Measurements from ENCODE around the gene MBLAC2. TPM values are rescaled to one million over a fixed set of nuclear protein-coding genes. Genes with fewer than 3 reads are reported as not detected.

Gene MBLAC2
- 2.2 to 2.8 TPM (median 2.5 TPM) in 5 replicates for total RNA-seq (2022; extraction: Qiagen RNA extraction)

GRCh38 chr5:90474235-90475107 is at the start of gene MBLAC2, which contains the start of gene POLR3G:
Gene MBLAC2, minus strand, starts transcription at chr5:90474771. Its CDS starts 479 bp downstream, at chr5:90474292.
Gene POLR3G, plus strand, starts transcription at chr5:90474864. Its CDS starts 10,704 bp downstream, at chr5:90485568.

GRCh38 chr5:90409318-90410177 is 65.0 kb downstream of the MBLAC2 start, which contains the start of gene CETN3:
Gene CETN3, minus strand, starts transcription at chr5:90409756. Its CDS starts 95 bp downstream, at chr5:90409661.

Other genes starting within 250 kb of the MBLAC2 start
- gene CETN3, start 65.0 kb downstream of the MBLAC2 start, total RNA-seq (2022; extraction: Qiagen RNA extraction), result 20.4 to 31.3 TPM (median 23.1 TPM) in 5 replicates
- gene POLR3G, start 93 bp upstream of the MBLAC2 start, total RNA-seq (2022; extraction: Qiagen RNA extraction), result 12.6 to 17.2 TPM (median 16.5 TPM) in 5 replicates
- gene LYSMD3, start 54.8 kb upstream of the MBLAC2 start, total RNA-seq (2022; extraction: Qiagen RNA extraction), result 7.3 to 11.3 TPM (median 9.8 TPM) in 5 replicates
- 0.44 to 1.1 TPM (median 0.71 TPM) in 5 replicates for gene ADGRV1, start 84.0 kb upstream of the MBLAC2 start, total RNA-seq (2022; extraction: Qiagen RNA extraction)